Measurements from ENCODE around the gene ING1.

The ING1 gene

DNA sequence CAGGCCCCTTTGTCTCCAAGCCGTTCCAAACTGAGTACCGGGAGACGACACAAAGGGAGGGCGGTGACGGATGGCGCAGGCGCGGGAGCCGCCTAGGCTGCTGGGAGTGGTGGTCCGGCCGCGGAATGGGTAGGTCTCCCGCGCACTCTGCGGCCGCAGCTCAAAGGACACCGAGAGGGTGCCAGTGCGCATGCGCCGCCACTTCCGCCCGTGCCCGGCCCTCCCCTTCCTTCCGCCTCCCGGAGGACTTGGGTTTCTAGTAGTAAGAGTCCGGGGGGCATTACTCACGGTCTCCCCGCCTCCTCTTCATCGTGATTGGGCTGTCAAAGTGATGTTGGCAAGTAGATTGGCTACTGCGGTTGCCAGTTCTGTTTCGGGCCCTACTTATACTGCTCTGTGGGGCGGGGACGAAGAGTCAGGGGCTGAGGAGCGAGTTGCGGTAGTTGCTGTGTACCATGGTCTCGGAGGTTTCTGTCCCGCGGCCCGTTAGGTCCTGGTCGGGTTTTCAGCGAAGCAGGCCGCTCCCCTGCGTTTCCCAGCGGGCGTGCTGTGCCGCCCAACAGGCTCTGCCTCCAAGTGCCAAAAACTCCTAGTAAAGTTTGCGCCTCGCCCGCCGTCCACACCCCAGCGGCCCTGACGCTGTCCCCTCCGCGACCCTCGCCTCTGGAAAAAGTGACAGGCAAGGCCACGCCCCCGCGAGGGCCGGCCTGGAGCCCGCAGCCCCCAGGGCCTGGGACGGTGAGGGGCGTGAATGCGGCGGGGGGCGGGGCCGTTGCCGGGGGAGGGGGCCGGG, 455 bp upstream of the ING1 start:
- TF ChIP-seq, protein P1, sequence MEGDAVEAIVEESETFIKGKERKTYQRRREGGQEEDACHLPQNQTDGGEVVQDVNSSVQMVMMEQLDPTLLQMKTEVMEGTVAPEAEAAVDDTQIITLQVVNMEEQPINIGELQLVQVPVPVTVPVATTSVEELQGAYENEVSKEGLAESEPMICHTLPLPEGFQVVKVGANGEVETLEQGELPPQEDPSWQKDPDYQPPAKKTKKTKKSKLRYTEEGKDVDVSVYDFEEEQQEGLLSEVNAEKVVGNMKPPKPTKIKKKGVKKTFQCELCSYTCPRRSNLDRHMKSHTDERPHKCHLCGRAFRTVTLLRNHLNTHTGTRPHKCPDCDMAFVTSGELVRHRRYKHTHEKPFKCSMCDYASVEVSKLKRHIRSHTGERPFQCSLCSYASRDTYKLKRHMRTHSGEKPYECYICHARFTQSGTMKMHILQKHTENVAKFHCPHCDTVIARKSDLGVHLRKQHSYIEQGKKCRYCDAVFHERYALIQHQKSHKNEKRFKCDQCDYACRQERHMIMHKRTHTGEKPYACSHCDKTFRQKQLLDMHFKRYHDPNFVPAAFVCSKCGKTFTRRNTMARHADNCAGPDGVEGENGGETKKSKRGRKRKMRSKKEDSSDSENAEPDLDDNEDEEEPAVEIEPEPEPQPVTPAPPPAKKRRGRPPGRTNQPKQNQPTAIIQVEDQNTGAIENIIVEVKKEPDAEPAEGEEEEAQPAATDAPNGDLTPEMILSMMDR (conservative IDR thresholded peaks at IDR 0.05; ENCODE audit: low read length) = no peak
- DNase-seq (ENCODE audit: low read depth) = peak; percentile 100
- peak overlapping the region; percentile 96 for H3K4me3 ChIP-seq (ENCODE audit: low read length)

DNA sequence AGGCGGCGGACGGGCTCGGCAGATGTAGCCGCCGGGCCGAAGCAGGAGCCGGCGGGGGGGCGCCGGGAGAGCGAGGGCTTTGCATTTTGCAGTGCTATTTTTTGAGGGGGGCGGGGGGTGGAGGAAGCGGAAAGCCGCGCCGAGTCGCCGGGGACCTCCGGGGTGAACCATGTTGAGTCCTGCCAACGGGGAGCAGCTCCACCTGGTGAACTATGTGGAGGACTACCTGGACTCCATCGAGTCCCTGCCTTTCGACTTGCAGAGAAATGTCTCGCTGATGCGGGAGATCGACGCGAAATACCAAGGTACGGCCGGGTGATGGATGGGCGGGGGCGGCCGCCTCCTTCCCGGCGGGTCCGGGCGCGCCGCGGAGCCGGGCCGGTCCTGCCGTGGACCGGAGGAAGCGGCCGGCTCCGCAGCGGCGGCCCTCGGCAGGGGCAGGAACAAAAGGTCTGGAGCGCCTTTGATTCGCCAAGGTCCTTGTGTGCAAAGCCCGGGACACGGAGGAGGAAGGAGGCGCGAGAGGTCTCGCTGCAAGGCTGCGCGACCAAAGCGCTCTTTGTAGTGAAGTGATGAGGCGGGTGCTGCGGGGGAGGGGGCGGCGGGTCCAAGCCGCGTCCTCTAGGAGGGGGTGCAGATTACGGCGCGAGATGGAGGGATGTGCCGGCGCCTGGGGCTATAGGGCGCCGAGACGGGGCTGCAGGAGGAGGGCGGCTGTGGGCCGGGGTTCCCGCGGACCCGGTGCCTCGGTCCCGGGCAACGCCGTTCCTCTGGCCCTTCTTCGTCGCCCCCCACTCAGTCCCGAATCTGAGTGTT, 689 bp downstream of the ING1 start:
- H3K4me3 ChIP-seq (ENCODE audit: low read length) = peak overlapping the region; percentile 90
- DNase-seq (ENCODE audit: low read depth) = no peak
- TF ChIP-seq, protein P1 (conservative IDR thresholded peaks at IDR 0.05; ENCODE audit: low read length) = peak; percentile 7; the same call in 1 of the 2 replicates

DNA sequence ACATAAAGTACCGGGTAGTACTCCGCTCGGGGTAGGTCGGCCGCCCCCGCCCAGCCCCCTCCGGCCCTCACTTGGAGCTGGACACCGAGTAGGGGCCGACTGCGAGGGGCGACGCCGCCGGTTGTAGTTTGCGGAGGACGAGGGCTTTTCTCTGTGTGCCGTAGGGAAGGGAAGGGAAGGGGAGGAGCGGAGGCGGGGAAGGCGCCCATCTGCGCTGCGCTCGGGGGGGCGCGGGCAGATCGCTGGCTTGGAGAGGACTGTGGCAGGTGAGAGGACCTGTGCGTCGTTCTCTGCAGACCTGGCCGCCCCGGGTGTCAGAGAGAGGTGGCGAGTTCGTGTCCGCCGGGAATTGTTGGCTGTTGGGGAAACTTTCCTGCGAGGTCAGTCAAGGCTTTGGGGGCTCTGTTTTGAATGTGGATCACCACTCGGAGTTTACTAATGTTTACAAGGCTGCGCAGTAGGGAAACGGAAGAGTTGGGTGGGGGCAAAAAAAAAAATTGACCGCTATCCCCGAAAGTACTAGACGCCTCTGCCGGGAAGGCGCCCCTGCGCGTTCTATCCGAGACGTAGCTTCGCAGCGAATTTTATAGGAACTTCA, 1.4 kb downstream of the ING1 start:
- DNase-seq (ENCODE audit: low read depth) = no peak
- peak overlapping the region; percentile 90 for H3K4me3 ChIP-seq (ENCODE audit: low read length)
- TF ChIP-seq, protein P1 (conservative IDR thresholded peaks at IDR 0.05; ENCODE audit: low read length) = no peak; the same call in 1 of the 2 replicates

DNA sequence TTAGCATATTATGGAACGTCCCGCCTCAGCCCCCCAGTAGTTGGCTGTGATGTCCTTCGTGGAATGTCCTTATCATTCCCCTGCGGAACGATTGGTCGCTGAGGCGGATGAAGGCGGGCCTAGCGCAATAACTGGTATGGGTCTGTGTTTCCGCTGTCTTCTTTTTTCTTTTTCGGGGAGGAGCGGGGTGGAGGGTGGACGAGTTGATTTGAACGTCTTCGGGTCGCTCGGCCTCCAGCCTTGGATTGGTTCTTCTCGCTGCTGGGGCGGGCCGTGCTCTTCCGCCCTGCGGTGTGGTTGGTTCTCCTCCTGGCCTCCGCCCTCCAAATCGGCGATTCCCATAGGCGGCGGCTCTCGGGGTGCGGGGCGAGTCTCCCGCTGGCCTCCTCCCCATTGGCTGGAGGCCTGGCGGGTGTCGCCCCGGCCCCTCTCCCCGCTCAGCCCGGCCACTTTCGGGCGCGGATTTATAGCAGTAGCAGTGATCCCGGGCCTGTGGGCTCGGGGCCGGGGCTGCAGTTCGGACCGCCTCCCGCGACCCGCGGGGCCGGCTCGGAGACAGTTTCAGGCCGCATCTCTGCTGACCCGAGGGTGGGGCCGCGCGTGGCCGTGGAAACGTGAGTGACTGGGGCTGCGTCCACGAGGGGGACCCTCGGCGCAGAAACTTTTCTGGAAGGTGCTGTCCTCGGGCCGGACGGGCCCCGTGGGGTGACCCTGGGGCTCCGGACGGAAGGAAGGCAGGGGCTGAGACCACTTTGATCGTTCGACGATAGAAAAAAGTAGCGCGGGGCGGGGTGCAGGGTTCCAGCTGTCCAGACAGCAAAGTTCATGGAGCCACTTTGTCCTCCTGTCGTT, 2.1 kb downstream of the ING1 start:
- TF ChIP-seq, protein P1 (conservative IDR thresholded peaks at IDR 0.05; ENCODE audit: low read length) = peak; percentile 27
- H3K4me3 ChIP-seq (ENCODE audit: low read length) = peak overlapping the region; percentile 90
- DNase-seq (ENCODE audit: low read depth) = peak; percentile 100

DNA sequence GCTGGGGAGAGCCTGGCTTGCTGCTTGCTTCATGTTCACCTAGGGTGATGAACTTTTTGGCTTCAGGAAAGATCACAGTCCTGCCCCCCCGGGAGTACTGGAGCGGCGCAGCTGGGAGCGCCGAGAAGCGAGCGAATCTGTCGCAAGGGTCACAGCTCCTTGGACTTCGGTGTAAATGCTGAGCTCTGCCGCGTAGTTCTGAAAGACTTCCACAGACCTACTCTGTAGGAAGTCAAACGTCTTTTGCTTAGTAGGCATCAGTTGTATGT, 2.7 kb downstream of the ING1 start:
- TF ChIP-seq, protein P1 (conservative IDR thresholded peaks at IDR 0.05; ENCODE audit: low read length) = no peak
- no peak for DNase-seq (ENCODE audit: low read depth)
- H3K4me3 ChIP-seq (ENCODE audit: low read length) = peak overlapping the region; percentile 87

DNA sequence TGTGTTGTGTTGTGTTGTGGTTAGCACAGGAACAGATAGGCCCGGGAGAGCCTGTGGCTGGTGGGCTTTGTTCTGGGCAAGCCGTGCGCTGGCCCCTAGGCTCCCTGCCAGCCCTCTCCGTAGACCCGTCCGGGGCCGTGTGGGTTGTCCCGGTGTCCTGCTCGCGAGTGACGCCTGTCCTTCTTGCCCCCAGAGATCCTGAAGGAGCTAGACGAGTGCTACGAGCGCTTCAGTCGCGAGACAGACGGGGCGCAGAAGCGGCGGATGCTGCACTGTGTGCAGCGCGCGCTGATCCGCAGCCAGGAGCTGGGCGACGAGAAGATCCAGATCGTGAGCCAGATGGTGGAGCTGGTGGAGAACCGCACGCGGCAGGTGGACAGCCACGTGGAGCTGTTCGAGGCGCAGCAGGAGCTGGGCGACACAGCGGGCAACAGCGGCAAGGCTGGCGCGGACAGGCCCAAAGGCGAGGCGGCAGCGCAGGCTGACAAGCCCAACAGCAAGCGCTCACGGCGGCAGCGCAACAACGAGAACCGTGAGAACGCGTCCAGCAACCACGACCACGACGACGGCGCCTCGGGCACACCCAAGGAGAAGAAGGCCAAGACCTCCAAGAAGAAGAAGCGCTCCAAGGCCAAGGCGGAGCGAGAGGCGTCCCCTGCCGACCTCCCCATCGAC, 5.7 kb downstream of the ING1 start:
- DNase-seq (ENCODE audit: low read depth) = no peak
- TF ChIP-seq, protein P1 (conservative IDR thresholded peaks at IDR 0.05; ENCODE audit: low read length) = no peak
- no peak overlapping the region for H3K4me3 ChIP-seq (ENCODE audit: low read length)
